ENCODE measurements around the gene NUSAP1.
"Not testable (repeated sequence)": the region's sequence is repeated elsewhere in the genome, so short reads cannot be mapped to it uniquely, and the experiment has no call there.

Gene NUSAP1, protein sequence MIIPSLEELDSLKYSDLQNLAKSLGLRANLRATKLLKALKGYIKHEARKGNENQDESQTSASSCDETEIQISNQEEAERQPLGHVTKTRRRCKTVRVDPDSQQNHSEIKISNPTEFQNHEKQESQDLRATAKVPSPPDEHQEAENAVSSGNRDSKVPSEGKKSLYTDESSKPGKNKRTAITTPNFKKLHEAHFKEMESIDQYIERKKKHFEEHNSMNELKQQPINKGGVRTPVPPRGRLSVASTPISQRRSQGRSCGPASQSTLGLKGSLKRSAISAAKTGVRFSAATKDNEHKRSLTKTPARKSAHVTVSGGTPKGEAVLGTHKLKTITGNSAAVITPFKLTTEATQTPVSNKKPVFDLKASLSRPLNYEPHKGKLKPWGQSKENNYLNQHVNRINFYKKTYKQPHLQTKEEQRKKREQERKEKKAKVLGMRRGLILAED
- total RNA-seq: 0.14 to 0.24 reads per million in 2 donors

DNA sequence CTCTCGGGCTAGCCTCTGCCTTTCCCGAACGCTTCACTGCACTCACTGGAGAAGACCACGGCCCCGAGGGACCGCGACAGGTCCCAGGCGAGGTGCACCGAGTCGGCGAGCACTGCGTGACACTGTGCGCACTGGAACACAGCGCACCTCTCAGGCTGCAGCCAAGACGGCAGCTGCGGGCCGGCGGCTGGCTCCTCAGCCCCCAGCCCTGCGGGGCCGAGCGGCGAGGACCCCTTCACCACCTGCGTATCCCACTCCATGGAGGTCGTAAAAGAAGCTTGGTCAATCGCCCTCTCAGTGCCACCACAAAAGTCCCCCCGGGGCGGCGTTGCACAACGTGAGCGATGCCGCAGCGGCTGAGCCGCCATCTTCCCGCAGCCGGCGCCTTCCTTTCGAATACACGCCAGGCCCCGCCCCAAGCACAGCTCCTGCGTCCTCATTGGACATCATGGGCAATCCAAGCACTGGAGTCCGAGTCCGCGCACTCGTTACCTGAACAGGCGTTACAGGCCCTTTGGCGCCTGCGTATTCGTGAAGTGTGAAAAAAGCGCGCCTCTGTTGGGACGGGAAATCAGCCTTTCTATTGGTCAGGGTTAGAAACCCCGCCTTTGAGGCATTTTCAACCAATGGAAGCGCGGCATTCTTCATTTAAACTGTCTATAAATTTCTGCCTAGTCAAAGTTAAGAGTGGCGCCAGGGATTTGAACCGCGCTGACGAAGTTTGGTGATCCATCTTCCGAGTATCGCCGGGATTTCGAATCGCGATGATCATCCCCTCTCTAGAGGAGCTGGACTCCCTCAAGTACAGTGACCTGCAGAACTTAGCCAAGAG lies at the start of gene NUSAP1, which contains the start of gene OIP5:
NUSAP1 (plus strand) TSS at position 688 of the 832 bp plus-strand sequence; CDS start at position 765, 77 bp downstream.
OIP5 (minus strand) TSS at position 398 of the 832 bp plus-strand sequence; CDS start at position 368, 30 bp downstream.
- peak; percentile 94 for DNase-seq

DNA sequence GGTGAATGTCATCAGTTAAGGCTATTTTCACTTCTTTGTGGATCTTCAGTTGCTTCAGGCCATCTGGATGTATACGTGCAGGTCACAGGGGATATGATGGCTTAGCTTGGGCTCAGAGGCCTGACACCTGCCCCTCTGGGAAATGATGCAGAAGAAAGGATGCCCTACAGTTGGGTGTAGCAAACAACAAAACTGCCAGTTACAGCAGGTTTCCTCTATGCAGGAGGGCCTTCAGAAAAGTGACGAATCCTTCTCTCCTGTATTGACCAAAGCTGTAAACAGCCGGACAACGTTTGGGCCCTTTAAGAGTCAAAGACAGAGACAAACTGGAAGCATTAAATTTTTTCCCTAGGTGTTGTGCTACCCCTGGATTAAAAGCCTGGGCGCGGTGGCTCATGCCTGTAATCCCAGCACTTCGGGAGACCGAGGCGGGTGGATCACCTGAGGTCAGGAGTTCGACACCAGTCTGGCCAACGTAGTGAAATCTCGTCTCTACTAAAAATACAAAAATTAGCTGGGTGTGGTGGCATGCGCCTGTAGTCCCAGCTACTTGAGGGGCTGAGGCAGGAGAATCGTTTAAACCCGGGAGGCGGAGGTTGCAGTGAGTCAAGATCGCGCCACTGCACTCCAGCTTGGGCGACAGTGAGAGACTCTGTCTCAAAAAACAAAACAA lies 49.6 kb upstream of the NUSAP1 start:
- DNase-seq: not testable (repeated sequence)

DNA sequence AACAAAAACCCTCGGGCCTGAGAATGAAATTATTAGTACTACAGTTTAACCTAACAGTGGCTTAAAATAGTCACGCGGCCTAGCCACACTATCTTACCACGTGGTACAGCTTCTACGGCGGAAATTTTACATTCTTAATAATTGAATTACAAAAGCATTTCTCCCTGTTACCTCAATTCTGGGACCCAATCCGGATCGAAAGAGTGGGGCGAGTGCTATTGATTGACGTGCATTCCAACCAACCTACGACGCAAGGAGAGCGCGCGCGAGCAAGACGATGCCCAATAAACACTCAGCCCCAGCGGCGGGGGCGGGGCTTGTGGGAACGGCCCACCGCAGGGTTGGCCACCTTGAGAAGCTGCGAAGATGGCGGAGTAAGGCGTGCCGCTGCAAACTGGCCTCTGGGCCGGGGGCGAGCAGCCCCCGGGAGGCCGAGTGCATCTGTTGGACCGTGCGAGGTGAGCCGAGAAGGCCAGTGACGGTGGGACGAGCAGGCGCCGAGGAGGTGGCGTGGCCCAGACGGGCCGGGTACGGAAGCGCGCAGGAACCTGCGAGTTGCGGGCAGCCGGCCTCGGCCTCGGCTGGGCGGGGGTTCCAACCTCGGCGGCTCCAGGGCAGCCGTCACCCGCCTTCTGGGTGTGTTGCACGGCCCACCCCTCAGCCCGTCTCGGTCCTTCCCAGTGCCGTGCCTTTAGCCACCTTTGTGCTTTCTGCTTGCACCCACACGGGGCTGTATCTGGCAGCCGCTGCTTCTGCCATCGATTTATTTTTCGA lies 48.8 kb upstream of the NUSAP1 start:
- peak; percentile 95 for DNase-seq

DNA sequence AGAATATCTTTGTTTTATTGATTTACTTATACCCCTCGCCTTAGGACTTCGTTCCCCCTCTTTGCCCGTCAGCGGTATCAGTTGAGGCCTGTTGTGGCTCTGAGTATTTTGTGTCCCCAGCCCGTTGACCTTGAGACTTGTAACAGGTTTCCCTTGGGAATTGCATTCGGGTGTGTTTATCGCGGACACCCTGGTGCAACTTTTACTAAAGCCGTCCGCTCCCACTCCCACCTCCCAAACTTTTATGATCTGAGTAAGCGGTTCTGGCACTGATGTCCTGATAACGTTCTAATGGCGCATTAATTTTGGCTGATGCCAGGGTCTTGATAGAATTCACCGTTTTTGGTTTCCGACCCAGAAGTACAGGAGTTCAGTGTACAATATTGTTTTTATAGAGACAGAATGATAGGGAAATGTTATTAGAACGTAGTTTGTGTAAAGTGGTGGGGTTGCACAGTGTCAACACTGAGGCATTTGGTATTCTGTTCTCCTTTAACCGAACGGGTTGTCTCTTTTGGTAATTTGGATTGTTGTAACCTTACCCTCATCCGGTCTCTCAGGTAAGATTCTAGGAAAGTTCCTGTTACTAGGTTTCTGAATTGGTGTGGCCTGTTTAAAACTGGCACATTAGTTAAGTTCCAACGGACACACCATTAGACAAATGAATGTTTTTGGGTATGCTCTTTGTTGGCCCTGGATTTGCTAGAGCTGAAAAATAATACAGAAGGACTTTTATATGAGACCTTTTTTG lies 48.1 kb upstream of the NUSAP1 start:
- no peak for DNase-seq

DNA sequence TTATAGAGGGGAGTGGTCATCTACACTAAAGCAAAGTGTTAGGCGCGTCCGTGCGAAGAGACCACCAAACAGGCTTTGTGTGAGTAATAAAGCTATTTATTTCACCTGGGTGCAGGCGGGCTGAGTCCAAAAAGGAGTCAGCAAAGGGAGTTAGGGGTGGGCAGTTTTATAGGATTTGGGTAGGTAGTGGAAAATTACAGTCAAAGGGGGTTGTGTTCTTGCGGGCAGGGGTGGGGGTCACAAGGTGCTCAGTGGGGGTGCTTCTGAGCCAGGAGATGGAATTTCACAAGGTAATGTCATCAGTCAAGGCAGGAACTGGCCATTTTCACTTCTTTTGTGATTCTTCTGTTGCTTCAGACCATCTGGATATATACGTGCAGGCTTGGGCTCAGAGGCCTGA lies 47.4 kb upstream of the NUSAP1 start:
- DNase-seq: no peak

DNA sequence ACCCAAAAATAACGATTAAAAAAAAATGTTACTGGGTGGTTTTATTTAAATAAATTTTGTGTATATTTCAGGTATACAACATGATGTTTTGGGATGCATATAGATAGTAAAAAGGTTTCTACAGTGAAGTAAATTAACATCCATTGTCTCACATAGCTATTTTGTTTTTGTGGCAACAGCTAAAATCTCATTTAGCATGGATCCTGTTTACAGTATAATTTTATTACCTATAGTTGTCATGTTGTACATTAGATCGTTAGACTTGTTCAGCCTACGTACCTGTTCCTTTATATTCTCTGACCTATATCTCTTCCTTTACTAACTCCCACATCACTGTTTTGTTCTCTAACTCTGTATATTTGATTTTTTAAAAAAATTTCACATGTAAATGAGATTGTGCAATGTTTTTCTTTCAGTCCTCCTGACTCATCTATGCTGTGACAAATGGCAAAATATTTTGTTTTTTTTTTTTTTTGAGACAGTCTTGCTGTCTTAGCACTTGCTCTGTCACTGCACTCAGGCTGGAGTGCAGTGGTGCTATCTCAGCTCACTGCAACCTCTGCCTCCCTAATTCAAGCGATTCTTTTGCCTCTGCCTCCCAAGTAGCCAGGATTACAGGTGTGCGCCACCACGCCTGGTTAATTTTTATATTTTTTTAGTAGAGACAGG lies 45.9 kb upstream of the NUSAP1 start:
- DNase-seq: no peak

DNA sequence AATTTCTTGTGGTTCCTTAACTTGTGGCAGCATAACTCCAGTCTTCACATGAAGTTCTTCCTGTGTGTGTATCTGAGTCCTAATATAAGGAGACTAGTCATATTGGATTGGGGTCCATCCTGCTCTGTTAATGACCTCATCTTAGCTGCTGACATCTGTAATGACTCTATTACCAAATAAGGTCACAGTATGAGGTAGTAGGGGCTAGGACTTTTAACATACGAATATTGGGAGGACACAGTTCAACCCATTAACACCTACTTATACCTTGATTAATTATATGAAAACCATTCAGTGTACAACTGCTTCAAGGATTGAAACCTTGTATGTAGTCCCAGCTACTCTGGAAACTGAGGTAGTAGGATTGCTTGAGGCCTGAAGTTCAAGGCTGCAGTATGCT lies 44.2 kb upstream of the NUSAP1 start:
- no peak for DNase-seq

DNA sequence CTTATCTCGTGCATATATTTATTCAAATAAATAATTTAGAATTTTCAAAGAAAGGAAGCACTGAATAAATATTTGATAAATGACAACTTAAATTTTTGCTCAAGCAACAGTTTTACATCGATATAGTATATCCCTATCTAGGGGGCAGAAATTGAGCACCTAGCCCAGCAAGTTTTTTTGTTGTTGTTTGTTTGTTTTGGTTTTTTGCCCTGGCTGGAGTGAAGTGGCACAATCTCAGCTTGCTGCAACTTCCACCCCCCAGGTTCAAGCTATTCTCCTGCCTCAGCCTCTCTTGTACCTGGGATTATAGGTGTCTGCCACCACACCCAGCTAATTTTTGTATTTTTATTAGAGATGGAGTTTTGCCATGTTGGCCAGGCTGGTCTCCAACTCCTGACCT lies 42.7 kb upstream of the NUSAP1 start:
- no peak for DNase-seq

DNA sequence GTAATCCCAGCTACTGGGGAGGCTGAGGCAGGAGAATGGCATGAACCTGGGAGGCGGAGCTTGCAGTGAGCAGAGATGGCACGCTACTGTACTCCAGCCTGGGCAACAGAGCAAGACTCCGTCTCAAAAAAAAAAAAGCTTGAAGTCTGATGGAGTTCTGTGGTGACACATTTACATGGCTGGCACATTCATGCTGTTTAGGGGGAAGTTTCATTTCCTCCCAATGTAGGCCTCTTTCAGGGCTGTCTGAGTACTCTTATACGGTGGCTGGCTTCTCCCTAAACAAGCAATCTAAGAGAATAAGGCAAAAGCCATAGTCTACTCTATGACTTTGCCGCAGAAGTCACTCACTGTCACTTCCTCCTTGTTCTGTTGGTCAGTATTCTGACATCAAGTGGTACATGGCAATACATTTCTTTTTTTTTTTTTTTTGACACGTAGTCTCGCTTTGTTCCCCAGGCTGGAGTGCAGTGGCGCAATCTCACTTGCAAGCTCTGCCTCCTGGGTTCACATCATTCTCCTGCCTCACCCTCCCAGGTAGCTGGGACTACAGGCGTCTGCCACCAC lies 41.5 kb upstream of the NUSAP1 start:
- DNase-seq: no peak

DNA sequence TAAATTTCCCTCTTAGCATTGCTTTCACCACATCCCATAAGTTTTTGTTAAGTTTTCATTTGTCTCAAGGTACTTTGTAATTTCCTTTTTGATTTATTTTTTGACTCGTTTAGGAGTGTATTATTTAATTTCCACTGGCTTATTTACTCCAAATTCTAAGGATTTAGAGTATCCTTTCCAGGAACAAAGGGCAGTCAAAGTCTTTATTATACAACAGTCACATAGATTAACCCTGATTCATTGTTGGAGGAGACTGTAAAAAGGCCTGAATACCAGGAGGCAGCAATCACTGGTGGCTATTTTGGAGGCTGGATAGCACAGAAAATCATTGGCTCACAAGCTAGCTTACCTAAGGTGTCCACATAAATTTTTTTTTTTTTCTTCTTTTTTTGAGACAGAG lies 40.2 kb upstream of the NUSAP1 start:
- DNase-seq: no peak

DNA sequence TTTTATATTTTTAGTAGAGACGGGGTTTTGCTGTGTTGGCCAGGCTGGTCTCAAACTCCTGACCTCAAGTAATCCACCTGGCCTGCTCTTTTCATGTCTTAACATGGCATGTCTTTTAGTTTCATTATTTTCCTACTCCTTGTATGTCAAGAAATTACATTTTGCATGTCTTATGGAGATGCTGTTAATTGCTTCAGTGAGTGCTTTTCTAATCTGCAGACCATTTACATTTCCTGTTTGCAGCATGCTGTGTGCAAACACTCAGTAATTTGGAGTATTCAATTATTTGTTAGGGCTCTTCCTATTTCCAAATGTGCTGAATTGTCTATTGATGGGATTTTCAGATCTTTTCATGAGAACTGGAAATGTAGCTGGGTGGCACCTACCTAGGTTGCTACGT lies 31.5 kb upstream of the NUSAP1 start:
- not testable (repeated sequence) for DNase-seq

DNA sequence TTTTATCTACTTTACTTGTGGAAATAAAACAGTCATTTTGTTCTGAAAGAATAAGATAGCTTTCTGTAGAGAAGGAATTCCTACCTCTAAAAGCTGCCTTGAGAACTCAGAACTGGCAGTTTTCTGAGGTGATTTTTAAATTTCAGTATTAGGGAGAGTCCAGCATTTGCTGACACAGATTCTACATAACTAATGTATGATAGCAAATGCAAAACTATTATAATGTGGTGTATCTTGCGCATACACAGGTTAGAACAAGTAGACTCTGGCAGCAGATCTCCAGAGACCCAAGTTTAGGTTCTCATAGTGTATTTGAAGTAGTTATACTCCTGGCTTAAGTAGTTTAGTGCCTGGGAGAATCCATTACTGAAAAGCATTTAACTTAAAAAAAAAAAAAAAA lies 31.1 kb upstream of the NUSAP1 start:
- no peak for DNase-seq

DNA sequence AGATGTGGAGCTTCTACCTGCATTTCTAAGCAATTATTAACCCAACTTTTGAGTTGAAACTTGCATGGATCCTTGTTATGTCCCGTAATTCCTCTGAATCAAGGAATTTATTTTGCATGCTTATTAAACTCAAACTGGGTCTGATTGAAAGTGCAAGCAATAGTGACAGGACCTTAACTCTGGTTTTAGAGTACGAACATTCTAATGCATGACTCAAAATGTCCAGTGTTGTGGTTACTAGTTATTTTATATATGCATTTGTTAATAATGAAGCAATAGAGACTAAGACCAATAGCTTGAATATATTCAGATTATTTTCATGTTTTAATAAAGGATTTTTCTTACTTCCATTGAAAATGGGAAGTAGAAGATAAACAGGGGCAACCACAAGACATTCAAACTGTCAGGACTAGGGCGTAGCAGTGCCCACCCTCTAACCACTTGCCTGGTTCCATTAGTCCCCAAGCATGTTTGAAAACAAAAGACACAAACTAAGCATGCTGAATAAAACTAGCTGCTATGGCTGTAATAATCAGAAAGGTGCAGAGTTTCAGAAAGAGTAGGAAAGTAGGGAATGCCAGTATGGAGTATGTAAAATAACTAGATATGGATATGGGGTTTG lies 28.4 kb upstream of the NUSAP1 start:
- DNase-seq: no peak

DNA sequence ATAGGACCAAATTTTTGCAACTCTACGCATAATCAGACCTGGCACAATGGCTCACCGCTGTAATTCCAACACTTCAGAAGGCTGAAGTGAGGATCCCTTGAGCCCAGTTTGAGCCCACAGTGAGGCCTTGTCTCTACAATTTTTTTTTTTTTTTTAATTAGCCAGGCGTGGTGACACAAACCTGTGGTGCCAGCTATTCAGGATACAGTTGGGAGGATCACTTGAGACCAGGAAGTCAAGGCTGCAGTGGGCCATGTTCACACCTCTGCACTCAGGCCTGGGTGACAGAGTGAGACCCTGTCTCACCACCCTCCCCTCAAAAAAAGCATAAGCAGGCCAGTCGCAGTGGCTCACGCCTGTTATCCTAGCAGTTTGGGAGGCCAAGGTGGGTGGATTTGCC lies 25.0 kb upstream of the NUSAP1 start:
- no peak for DNase-seq

DNA sequence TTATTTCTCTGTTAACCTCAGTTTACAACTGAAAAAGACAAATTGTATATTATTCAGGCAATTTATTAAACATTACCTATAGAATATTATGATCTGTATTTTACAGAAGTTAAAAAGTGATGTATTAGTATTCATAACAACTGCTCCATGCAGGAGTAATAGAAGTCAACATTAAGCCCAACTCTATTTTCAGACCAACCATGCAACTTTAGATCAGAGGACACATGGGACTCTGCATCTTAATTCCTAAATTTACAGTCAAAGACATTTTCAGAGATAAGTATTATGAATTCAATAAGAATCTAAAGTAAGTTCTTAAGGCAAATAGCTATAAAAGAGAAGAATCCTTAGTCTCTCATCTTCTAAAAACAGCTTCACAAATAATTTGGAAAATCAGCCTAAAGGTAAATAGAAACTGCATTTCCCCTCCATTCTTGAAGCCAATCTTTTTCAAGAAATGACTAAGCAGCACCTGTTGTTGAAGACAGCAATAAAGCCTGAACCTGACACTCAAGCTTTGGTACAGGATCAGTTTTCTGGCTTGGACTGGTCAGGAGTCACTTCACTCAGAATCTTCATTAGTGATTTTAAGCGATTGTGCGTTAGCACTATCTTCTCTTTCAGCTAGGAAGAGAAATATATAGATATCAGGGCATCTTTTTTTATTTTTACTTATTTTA lies 23.3 kb upstream of the NUSAP1 start:
- no peak for DNase-seq

DNA sequence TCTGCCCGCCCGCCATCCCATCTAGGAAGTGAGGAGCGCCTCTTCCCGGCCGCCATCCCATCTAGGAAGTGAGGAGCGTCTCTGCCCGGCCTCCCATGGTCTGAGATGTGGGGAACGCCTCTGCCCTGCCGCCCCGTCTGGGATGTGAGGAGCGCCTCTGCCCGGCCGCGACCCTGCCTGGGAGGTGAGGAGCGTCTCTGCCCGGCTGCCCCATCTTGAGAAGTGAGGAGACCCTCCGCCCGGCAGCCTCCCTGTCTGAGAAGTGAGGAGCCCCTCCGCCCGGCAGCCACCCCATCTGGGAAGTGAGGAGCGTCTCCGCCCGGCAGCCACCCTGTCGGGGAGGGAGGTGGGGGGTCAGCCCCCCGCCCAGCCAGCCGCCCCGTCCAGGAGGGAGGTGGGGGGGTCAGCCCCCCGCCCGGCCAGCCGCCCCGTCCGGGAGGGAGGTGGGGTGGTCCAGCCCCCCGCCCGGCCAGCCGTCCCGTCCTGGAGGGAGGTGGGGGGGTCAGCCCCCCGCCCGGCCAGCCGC lies 11.8 kb upstream of the NUSAP1 start:
- DNase-seq: not testable (repeated sequence)

DNA sequence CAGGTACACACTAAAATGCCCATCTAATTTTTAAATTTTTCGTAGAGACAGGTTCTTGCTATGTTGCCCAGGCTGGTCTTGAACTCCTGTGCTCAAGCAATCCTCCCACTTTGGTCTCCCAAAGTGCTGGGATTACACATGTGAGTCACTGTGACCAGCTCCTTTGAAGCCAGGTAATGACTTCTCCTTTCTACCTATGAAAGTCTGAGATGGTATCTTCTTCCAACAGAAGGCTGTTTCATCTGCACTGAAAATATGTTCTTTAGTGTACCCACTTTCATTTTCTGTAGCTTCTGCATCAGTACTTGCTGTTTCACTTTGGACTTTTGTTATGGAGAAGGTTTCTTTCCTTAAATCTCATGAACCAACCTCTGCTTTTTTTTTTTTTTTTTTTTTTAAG lies 9.1 kb upstream of the NUSAP1 start:
- no peak for DNase-seq

DNA sequence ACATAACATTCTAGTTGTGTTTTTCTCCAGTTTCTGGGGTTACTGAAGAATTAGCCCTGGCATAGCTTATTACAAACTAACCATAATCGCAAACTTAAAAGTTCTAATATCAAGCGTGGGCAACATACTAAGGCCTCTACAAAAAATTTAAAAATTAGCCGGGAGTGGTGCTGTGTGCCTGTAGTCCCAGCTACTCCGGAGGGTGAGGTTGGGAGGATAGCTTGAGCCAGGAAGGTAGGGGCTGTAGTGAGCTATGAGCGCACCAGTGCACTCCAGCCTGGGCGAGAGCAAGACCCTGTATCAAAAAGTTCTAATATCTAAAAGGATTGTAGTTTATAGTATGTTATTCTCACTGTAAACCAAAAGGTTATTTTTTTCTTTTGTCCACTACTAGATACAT lies 1.4 kb upstream of the NUSAP1 start:
- no peak for DNase-seq

DNA sequence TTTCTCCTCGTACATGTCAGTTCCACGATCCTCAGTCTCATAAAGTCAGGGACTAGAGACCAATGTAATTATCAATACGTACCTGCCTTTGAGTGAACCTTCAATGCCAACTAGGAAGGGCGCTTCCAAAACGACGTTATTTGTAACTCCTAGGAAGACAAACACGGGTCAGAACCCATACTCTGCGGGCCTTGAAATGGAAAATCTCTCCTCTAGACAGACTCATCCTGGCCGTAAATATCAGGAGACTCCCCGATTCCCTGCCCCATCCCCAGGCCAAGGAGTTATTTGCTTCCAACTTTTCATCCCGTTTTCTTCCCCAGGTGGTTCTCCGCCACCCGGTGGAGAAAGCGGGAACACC lies 868 bp upstream of the NUSAP1 start:
- no peak for DNase-seq
